H1 (cell line): ENCODE results near the gene RTN3. TPM values are rescaled to one million over a fixed set of nuclear protein-coding genes. Genes with fewer than 3 reads are reported as not detected.

Source experiments
- CTCF ChIA-PET: fragments of 300-600 bp; sonication (Branson Sonifier 250); formaldehyde crosslinking; loops from one replicate; lab custom pipeline; 2021; ENCODE audit not compliant: partially characterized antibody; lab: Charles Lee
- POLR2A ChIA-PET: fragments of 300-600 bp; sonication (Branson Sonifier 250); formaldehyde crosslinking; loops from one replicate; lab custom pipeline; 2021; ENCODE audit warnings: inconsistent platforms; ENCODE audit not compliant: partially characterized antibody; lab: Charles Lee
- DNase-seq, 2 experiments: peaks; one replicate each; pipeline versions ENCODE4 v3.0.0 to v3.0.0-alpha.2; 2010 to 2022; ENCODE audit warnings: low spot score in 2 of 2, low read depth in 1 of 2, mixed read lengths in 1 of 2
- FAIRE-seq: peaks from 2 replicates; lab custom pipeline; 2011; peaks lifted over from hg19 to GRCh38; lab: Jason Lieb, UNC
- H2AFZ ChIP-seq: 2 replicates; pipeline ENCODE4 v1.8.1; 2012; ENCODE audit warnings: low read length, inconsistent platforms
- H2AK5ac ChIP-seq: 2 replicates; pipeline ENCODE4 v1.6.1; 2013; ENCODE audit warnings: low read depth, low read length
- H2BK120ac ChIP-seq: replicated peaks from 2 replicates; pipeline ENCODE3; 2013; ENCODE audit warnings: low read depth, low read length, inconsistent platforms
- H2BK12ac ChIP-seq: 2 replicates; pipeline ENCODE4 v1.6.1; 2013; ENCODE audit warnings: low read depth, low read length
- H2BK15ac ChIP-seq: 2 replicates; pipeline ENCODE4 v1.6.1; 2013; ENCODE audit warnings: low read length
- H2BK20ac ChIP-seq: 2 replicates; pipeline ENCODE4 v1.6.1; 2013; ENCODE audit warnings: low read length
- H2BK5ac ChIP-seq: 2 replicates; pipeline ENCODE4 v1.6.1; 2013; ENCODE audit warnings: low read depth, low read length
- H3K14ac ChIP-seq: 2 replicates; pipeline ENCODE4 v1.6.1; 2013; ENCODE audit warnings: inconsistent platforms; ENCODE audit not compliant: insufficient read length
- H3K18ac ChIP-seq: 2 replicates; pipeline ENCODE4 v1.6.1; 2013; ENCODE audit warnings: low read length; ENCODE audit errors: extremely low read depth
- H3K23ac ChIP-seq: 2 replicates; pipeline ENCODE4 v1.6.1; 2013; ENCODE audit warnings: inconsistent platforms; ENCODE audit not compliant: insufficient read length
- H3K23me2 ChIP-seq: 2 replicates; pipeline ENCODE4 v1.6.1; 2013; ENCODE audit warnings: low read depth, low read length
- H3K27ac ChIP-seq: 2 replicates; pipeline ENCODE4 v1.6.1; 2011; ENCODE audit warnings: low read depth, low read length, inconsistent platforms
- H3K27me3 ChIP-seq, 4 experiments: replicated peaks in 1 of 4; 1 replicate in 1 of 4; 2 replicates in 3 of 4; pipeline versions ENCODE4 v1.6.1 to v1.8.1; 2011 to 2013; ENCODE audit warnings: low read length in 3 of 4, mild to moderate bottlenecking in 3 of 4, inconsistent platforms in 2 of 4, mixed read lengths in 2 of 4, moderate library complexity in 1 of 4; ENCODE audit not compliant: control insufficient read depth in 3 of 4, insufficient read depth in 3 of 4; ENCODE audit errors: extremely low read depth in 1 of 4
- H3K36me3 ChIP-seq, 4 experiments: 2 replicates each; pipeline versions ENCODE4 v1.6.1 to v1.8.1; 2011 to 2013; ENCODE audit warnings: mild to moderate bottlenecking in 4 of 4, low read length in 3 of 4, moderate library complexity in 2 of 4, control low read depth in 1 of 4, inconsistent platforms in 1 of 4; ENCODE audit not compliant: insufficient read depth in 4 of 4, control insufficient read depth in 2 of 4
- H3K4ac ChIP-seq: replicated peaks from 2 replicates; pipeline ENCODE3; 2013; ENCODE audit warnings: low read length, low read depth, mixed read lengths, inconsistent platforms; ENCODE audit not compliant: insufficient read length
- H3K4me1 ChIP-seq, 4 experiments: replicated peaks in 1 of 4; 1 replicate in 1 of 4; 2 replicates in 3 of 4; pipeline versions ENCODE4 v1.6.1 to v1.8.1; 2011 to 2013; ENCODE audit warnings: low read length in 3 of 4, inconsistent platforms in 2 of 4, mixed read lengths in 1 of 4; ENCODE audit not compliant: insufficient read depth in 4 of 4, control insufficient read depth in 3 of 4
- H3K4me2 ChIP-seq, 2 experiments: 2 replicates each; pipeline versions ENCODE4 v1.6.1 to v1.8.1; 2011 to 2013; ENCODE audit warnings: low read depth in 2 of 2, low read length in 2 of 2, control low read depth in 1 of 2, inconsistent platforms in 1 of 2, mild to moderate bottlenecking in 1 of 2; ENCODE audit not compliant: insufficient read depth in 1 of 2
- H3K4me3 ChIP-seq, 4 experiments: fragments of 200-600, 300-600 bp in 1 of 4; sonication (generic), shearing (Covaris generic), sonication (Bioruptor Twin) in 1 of 4; 2 replicates each; pipeline versions ENCODE4 v1.5.1 to v1.8.1; 2011 to 2016; ENCODE audit warnings: low read length in 4 of 4, low read depth in 3 of 4, control low read depth in 2 of 4, inconsistent platforms in 2 of 4, mild to moderate bottlenecking in 2 of 4, mixed read lengths in 1 of 4, moderate library complexity in 1 of 4; ENCODE audit not compliant: insufficient read depth in 2 of 4; ENCODE audit errors: extremely low read depth in 1 of 4
- H3K56ac ChIP-seq: replicated peaks from 2 replicates; pipeline ENCODE3; 2013; ENCODE audit warnings: low read depth, mild to moderate bottlenecking, mixed read lengths, low read length, inconsistent platforms; ENCODE audit not compliant: insufficient read length
- H3K79me1 ChIP-seq: 2 replicates; pipeline ENCODE4 v1.6.1; 2013; ENCODE audit warnings: low read depth, low read length, control low read depth
- H3K79me2 ChIP-seq, 2 experiments: 2 replicates each; pipeline versions ENCODE4 v1.6.1 to v1.8.1; 2012 to 2013; ENCODE audit warnings: low read length in 2 of 2, mild to moderate bottlenecking in 2 of 2, inconsistent platforms in 1 of 2; ENCODE audit not compliant: insufficient read depth in 2 of 2, control insufficient read depth in 1 of 2
- H3K9ac ChIP-seq, 4 experiments: replicated peaks in 1 of 4; 1 replicate in 1 of 4; 2 replicates in 3 of 4; pipeline versions ENCODE4 v1.6.1 to v1.8.1; 2011 to 2013; ENCODE audit warnings: low read depth in 3 of 4, low read length in 3 of 4, control low read depth in 2 of 4, mild to moderate bottlenecking in 2 of 4, moderate library complexity in 2 of 4, inconsistent platforms in 1 of 4; ENCODE audit errors: extremely low read depth in 1 of 4
- H3K9me3 ChIP-seq, 2 experiments: 2 replicates each; pipeline versions ENCODE4 v1.6.1 to v1.8.1; 2012 to 2013; ENCODE audit warnings: mild to moderate bottlenecking in 2 of 2, moderate library complexity in 2 of 2, control low read depth in 1 of 2, inconsistent platforms in 1 of 2, low read depth in 1 of 2, low read length in 1 of 2, mixed read lengths in 1 of 2; ENCODE audit not compliant: insufficient read depth in 2 of 2
- H4K20me1 ChIP-seq, 2 experiments: replicated peaks in 1 of 2; 2 replicates each; pipeline versions ENCODE3 to v1.8.1; 2011 to 2013; ENCODE audit warnings: inconsistent platforms in 2 of 2, low read length in 2 of 2, mild to moderate bottlenecking in 1 of 2; ENCODE audit not compliant: insufficient read depth in 2 of 2, control insufficient read depth in 1 of 2
- H4K5ac ChIP-seq: 2 replicates; pipeline ENCODE4 v1.6.1; 2013; ENCODE audit warnings: low read length, low read depth, mixed read lengths, inconsistent platforms; ENCODE audit not compliant: insufficient read length
- H4K8ac ChIP-seq: 2 replicates; pipeline ENCODE4 v1.8.0; 2013; ENCODE audit warnings: mild to moderate bottlenecking, moderate library complexity, low read length, inconsistent platforms; ENCODE audit not compliant: insufficient read depth; ENCODE audit errors: extremely low read depth
- H4K91ac ChIP-seq: replicated peaks from 2 replicates; pipeline ENCODE3; 2013; ENCODE audit warnings: low read length, mixed read lengths, inconsistent platforms; ENCODE audit not compliant: insufficient read length
- CEBPB ChIP-seq: IDR thresholded peaks from 2 replicates; pipeline ENCODE4 v1.6.1; 2012; ENCODE audit warnings: low read depth, low read length
- WGBS, 2 experiments: shearing (Covaris generic) in 1 of 2; methylation state at CpG; one replicate each; pipeline versions ENCODE4 v1.1.6 to v1.1.7; 2013 to 2015; ENCODE audit warnings: low lambda C conversion rate in 2 of 2, mixed read lengths in 2 of 2, inconsistent platforms in 1 of 2, low coverage in 1 of 2, missing lambda C conversion rate in 1 of 2; ENCODE audit not compliant: insufficient replicate concordance in 2 of 2, insufficient coverage in 1 of 2, insufficient read length in 1 of 2; ENCODE audit errors: extremely low coverage in 1 of 2, missing lambda C conversion rate in 1 of 2; 5-methylcytosine and 5-hydroxymethylcytosine counted together
- polyA plus RNA-seq, 7 experiments: library from polyadenylated mRNA; depleted of rRNA in 3 of 7; stranded (reverse) in 5 of 7; unstranded in 2 of 7; fragments of >200 nt in 5 of 7; fragments of 200-250 nt in 2 of 7; gene quantifications; 1 replicate in 5 of 7; 2 replicates in 1 of 7; 4 replicates in 1 of 7; pipeline versions ENCODE4 v1.2.1 to v1.2.3, GENCODE V29; 2011 to 2013; ENCODE audit warnings: missing spikeins in 2 of 7, mixed read lengths in 2 of 7
- total RNA-seq: library from RNA; stranded (reverse); fragmentation: NEBNext Ultra II Directional; extraction: Animal tissue kit (Norgen Biotek cat#: 25700); gene quantifications from 2 replicates; pipeline ENCODE4 v1.2.1, GENCODE V29; 2021

RTN3 gene
- total and polyA plus RNA-seq, 2 of the 8 experiments (the other 6 are each of a cell fraction or from before 2014, with no cell fraction given): 160 to 203 TPM

- no peak overlapping the region for H2AK5ac ChIP-seq
- no peak overlapping the region for H4K8ac ChIP-seq
- H4K91ac ChIP-seq: no peak overlapping the region
- no peaks in the 10 kb centered on the region; the same call in none of the 2 replicates for H3K79me1 ChIP-seq
- peak overlapping the region; percentile 17 for H4K5ac ChIP-seq
- peaks cover 3% of the 10 kb centered on the region; the same call in 1 of the 2 replicates for H3K23me2 ChIP-seq
- 77% methylated on average over 1 of the region's 1 CpG; no CpG with 5 or more reads in 1 of the 2 experiments for WGBS, 2 experiments
- H3K4me3 ChIP-seq: no peak overlapping the region
- H3K14ac ChIP-seq: no peak overlapping the region
- H2BK5ac ChIP-seq: no peak overlapping the region
- no peak overlapping the region for H3K27ac ChIP-seq
- H2BK20ac ChIP-seq: no peak overlapping the region
- H2BK15ac ChIP-seq: no peak overlapping the region
- no peak overlapping the region for H3K23ac ChIP-seq
- POLR2A ChIA-PET: interaction anchor here (1.6 to 1.9 kb wide), 2 partner anchors 8 to 17 kb away, joined by 4 to 5 read pairs; partner anchors contain the start of gene ATL3
- no peak overlapping the region for H2AFZ ChIP-seq
- H4K20me1 ChIP-seq: peaks cover 17% of the 10 kb centered on the region in 2 experiments
- H3K4me1 ChIP-seq: peaks cover 0 to 11% (median 7%) of the 10 kb centered on the region in 4 experiments; a peak in 4 of 7 replicates
- H3K27me3 ChIP-seq: no peaks in the 10 kb centered on the region
- no peak overlapping the region for H3K9ac ChIP-seq
- no peaks in the 10 kb centered on the region; a peak in 1 of 8 replicates for H3K36me3 ChIP-seq
- H3K4ac ChIP-seq: no peak overlapping the region
- CTCF ChIA-PET: no interaction called here
- no peak overlapping the region for H2BK120ac ChIP-seq
- H3K56ac ChIP-seq: no peak overlapping the region
- no peak for TF ChIP-seq CEBPB
- TF ChIP-seq, all 59 proteins: peak for 0
- Histone ChIP-seq H2BK12ac (no peak overlapping the region), H3K4me2 (no peak overlapping the region), H3K18ac (no peak overlapping the region), H3K79me2 (peaks cover 22 to 95% of the 10 kb centered on the region in 2 experiments; a peak in 3 of 4 replicates), H3K9me3 (no peaks in the 10 kb centered on the region)
- no peak for FAIRE-seq
- DNase-seq: no peak
Measured at GRCh38 chr11:63687845-63688244, 6.5 kb downstream of the RTN3 start.
